ENCODE measurements around the gene SYNJ2.

- TF ChIP-seq CTCF (IDR thresholded peaks at IDR 0.05; ENCODE audit: borderline replicate concordance, extremely low read depth, low read length, poor library complexity, severe bottlenecking) (no peak), EZH2 (IDR thresholded peaks at IDR 0.05; ENCODE audit: borderline replicate concordance, low read depth, low read length, severe bottlenecking) (no peak)
Measured at GRCh38 chr6:158021814-158022748, 40.4 kb downstream of the SYNJ2 start.
